ENCODE data around the gene SAP25.

Gene SAP25

GRCh38 chr7:100591596-100591995 lies 17.9 kb upstream of the SAP25 start:
- no peak for DNase-seq

- DNase-seq: no peak
Observed at GRCh38 chr7:100590077-100590737, 16.5 kb upstream of the SAP25 start.

DNA sequence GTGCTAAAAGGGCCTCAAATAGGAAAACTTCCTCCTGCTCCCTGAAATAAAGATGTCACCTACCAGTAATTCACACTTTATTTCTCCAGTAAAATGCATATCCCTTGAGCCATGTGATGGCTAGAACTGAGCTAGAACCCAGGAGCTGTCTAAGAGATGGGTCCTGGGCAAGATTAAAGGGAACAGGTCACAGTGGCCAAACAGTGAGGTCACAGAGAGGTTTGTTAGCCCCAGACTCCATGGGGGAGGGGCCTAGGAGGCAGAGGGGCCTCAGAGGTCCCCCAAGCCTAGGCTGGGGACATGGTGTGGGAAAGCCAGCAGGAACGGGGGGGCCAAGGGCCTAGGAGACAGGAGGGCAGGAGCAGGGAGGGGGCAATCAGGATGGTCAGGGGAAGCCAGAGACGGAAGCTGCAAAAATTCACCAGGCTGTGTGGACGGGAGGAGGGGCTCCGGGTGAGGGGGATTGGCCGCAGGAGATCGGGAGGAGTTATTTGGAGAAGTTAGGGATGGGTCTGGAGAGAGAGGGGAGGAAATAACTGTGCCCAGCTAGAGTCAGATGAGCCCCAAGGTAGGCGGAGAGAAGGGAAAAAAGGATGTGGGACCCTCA lies 15.7 kb upstream of the SAP25 start:
- DNase-seq: no peak

- no peak for DNase-seq
Observed at GRCh38 chr7:100588438-100588837, 14.7 kb upstream of the SAP25 start.

DNA sequence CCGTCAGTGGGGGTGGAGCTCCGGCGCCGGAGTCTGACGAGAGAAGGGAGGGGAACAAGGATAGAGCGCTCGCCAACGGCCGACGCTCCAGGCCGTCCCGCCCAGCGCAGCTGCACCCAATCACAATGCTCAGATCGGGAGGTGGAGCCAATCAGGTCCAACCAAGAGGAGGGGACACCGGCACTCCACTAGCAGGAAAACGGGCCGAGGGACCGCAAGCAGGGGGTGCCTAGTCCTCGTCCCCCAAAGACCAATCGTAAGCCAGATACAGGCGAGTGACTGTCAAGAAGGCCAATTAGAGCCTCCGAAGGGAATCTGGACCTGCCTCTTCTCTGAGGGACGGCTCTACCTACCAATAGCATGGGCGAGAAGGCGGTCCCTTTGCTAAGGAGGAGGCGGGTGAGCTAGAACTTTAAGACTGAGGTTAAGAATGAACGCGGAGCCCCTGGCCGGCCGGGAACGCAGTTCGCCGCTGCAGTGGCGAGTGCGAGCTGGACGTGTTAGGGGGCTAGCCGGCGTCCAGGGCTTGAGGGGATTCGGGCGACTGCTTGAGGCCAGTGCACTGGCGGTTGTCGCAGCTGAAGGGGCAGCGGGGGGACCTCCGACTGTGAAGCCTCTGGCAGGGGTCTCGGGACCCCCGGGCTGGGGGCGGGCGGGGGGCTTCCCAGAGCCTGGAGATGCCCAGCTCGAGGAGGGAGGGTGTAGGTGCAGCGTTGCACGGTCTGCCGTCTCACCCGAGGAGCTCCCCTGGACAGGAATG lies 12.7 kb upstream of the SAP25 start, which contains the start of gene FBXO24:
TSS of gene FBXO24 (plus strand) at position 63 of the 760 bp plus-strand sequence. CDS start at position 361, 298 bp downstream.
- DNase-seq: peak; percentile 100

GRCh38 chr7:100585511-100586265 lies 12.0 kb upstream of the SAP25 start, which contains the start of gene LRCH4:
Gene LRCH4, minus strand, starts transcription at chr7:100586129. Its CDS starts 29 bp downstream, at chr7:100586100.
- peak; percentile 69 for DNase-seq

DNA sequence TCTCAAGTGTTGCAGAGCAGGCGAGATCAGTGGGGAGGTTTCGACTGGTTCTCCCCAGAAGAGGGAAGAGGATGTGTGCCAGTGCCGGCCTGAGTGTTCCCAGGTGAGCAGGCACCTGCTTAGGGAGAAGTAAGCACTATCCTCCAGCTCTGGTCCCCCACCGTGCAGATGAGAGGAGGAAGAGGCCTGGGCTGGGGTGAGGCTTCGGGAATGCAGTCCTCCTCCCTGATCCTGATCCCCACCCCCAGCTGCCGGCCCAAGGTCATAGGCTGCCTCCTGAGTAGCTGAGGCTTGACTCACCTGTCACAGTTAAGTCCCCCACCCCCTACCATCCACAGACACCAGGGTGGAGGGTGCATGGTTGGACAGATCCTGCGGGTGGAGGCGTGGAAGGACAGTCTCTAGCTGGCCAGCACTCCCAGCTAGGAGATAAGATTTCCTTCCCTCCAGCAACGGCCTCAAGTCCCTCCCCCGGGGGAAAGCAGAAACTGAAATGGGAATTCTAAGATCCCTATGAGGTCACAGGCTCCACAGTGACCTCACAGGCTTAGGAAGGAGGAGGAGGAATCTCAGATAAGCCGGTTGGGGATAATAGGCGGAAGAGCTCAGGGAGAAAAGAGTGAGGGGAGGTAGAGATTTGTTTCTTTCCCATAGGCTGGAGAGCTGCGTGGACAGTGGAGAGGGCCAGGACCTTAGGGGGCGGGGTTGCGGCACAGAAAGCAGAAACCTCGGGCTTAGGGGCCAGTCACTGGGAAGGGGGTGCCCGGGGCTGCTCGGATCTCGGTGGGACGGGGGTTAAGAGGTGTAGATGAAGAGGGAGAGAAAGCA lies 11.2 kb upstream of the SAP25 start:
- peak; percentile 66 for DNase-seq

- no peak for DNase-seq
Observed at GRCh38 chr7:100584054-100584682, 10.5 kb upstream of the SAP25 start.

GRCh38 chr7:100583132-100584053 lies 9.7 kb upstream of the SAP25 start:
- no peak for DNase-seq

- no peak for DNase-seq
Observed at GRCh38 chr7:100582650-100583049, 8.9 kb upstream of the SAP25 start.

- DNase-seq: no peak
Observed at GRCh38 chr7:100582041-100582579, 8.4 kb upstream of the SAP25 start.

DNA sequence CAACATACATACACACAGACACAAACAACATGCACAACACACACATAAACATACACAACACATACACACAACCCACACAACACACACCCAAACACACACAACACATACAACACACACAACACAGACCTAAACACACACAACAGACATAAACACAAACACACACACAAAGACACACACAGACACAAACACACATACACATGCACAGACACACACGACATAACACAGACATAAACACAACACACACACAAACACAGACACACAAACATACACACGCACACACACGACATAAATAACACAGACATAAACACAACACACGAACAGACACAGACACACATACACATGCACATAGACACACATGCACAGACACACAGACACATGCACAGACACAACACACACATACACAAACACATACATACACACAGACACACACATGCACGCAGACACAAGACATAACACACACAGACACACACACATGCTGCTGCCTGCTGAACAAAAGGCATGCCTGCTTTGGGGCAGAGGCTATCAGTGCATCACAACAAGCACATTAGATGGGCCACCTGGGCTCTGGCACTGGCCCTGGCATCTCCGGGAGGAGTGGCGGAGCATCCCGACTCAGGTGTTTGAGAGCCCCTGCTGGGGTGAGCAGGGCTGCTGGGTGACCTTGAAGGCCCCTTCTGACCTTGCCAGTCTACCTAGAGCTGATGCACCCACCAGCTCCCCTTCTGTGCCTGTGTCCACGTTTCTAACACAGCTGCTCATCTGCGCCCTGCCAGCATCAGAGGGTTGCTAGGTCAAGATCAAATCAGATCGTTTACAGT lies 7.0 kb upstream of the SAP25 start:
- no peak for DNase-seq

DNA sequence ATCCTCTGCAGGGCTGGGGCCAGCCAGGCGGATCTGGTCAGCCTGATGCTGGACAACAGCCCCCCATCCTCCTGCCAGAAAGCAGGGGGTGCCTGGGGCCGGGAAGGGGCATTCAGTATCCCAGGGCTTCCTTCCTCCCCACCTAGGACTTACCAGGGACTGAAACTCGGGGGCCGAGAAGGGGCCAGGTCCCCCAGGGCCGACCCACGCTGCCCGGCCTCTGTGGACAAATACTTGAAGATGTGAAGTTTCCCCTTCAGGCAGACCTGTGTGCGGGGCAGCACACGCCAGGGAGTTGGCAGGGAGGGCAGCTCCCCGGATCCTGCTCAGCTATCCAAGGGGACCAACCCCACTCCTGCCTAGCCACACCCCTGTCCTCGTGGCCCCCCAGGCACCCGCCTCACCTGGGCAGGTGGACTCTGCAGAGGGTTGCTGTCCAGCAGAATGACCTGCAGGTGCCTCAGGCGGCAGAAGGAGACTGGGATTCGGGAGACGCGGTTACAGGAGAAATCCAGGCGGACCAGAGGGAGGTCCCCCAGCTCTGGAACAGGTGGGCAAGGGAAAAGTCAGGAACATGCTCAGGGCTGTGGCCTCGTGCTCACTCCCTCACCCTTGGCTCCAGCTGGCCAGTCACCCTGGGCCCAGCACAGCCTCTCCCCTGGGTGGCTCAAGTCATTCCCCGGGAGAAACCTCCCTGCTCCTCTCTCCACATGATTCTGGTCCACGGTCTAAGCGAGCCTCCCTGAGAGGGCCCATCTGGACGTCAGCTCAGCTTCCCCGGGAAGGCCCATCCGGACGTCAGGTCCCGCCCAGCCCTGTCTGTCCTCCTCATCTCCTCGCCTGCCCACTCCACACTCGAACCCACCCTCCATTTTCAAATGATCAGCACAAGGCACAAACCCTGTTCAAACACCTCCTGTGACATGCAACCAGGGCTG lies 4.8 kb upstream of the SAP25 start:
- DNase-seq: no peak

- DNase-seq: no peak
Observed at GRCh38 chr7:100577507-100577906, 3.8 kb upstream of the SAP25 start.

DNA sequence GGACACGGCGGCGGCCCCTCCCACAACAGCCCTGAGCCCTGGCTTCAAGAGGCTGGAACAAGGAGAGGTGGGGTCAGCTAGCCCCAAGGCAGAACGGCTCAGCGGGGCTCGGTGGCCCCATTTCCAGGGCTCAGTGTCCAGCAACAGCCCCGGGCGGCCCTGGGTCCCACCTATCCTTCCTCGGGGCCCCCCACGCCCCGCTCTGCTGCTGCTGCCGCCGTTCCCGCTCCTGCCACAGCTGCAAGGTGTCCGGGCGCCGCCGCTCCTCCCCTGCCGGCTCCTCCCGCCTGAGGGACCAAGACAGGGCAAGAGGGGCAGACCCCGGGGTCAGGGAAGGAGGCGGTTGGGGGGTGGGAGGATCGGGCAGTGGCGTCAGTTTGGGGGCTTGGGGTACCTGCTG lies 3.4 kb upstream of the SAP25 start:
- DNase-seq: no peak

- DNase-seq: no peak
Observed at GRCh38 chr7:100576384-100576993, 2.8 kb upstream of the SAP25 start.

DNA sequence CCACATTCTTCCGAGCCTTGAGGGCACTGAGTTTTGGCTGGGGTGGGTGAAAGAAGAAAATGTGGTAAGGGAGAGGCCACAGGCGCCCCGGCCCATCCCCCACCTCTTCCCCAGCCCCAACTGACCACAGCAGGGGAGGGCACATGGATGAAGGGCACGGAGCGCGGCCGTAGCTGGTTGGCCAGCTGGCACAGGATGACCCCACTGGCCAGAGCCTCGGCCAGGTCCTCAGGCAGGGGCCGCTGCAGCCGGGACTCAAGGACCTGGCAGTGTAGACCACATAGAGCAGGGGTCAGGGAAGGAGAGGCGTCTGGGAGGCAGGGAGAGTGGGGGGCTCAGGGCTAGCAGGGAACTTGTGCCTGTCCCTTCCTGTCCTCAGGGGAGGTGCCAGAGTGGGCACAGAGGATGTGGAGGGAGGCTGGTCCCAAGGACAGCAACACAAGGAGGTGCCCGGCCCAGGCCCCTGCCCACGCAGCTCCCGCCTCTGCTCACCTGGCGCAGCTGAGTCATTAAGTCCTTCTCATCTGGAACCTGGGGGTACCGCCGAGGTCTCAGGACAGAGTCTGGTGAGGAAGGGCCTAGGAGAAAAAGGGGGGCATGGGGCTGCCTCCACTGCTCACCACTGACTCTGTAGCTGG lies 2.2 kb upstream of the SAP25 start:
- DNase-seq: no peak
